RWPE1 (cell line): ENCODE data around the gene CLDN20.

ENCODE experiments used
- CTCF ChIA-PET: fragments of 350-600 bp; sonication (Branson Sonifier 250); formaldehyde crosslinking; extraction: SDS; loops from one replicate; lab custom pipeline; 2021; lab: Yijun Ruan, JAX
- POLR2A ChIA-PET: fragments of 400-600 bp; formaldehyde crosslinking; extraction: SDS; loops from one replicate; lab custom pipeline; 2020; ENCODE audit warnings: antibody characterized with exemption; ENCODE audit not compliant: low non-redundant PET; lab: Yijun Ruan, JAX
- DNase-seq: peaks from one replicate; pipeline ENCODE4 v3.0.0; 2012; ENCODE audit warnings: low spot score
- H3K27ac ChIP-seq: fragments of 450-650 bp; 2 replicates; pipeline ENCODE4 v1.5.1; 2017
- CTCF ChIP-seq: fragments of 450-650 bp; conservative IDR thresholded peaks from 2 replicates; pipeline ENCODE4 v1.5.1; 2017; ENCODE audit warnings: low read depth, mild to moderate bottlenecking

The CLDN20 gene

GRCh38 chr6:155241966-155242365 lies 21.8 kb upstream of the CLDN20 start:
- CTCF ChIA-PET, result no interaction called here
- POLR2A ChIA-PET, result no interaction called here
- H3K27ac ChIP-seq, result no peak overlapping the region
- no peak for TF ChIP-seq CTCF
- DNase-seq, result no peak

DNA sequence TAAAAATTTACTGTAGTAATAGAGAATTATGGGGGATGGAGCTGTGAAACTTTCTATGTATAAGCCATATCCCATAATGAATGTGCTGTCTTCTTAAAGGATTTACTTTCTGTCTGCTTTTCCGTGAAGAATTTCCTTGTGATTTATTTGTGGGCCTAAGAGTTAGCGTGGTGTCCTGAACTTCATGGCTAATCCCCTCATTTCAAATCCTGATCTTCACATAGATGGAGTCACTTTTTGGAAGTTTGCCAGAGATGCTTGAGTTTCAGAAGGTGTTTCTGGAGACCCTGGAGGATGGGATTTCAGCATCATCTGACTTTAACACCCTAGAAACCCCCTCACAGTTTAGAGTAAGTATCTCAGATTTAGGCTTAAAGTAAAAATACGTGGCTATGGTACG lies 19.4 kb upstream of the CLDN20 start:
- ChIA-PET CTCF (interaction anchor here (0.6 kb wide), 1 partner anchor 27 kb away, joined by 3 read pairs; no protein-coding TSS in a partner anchor), POLR2A (no interaction called here)
- no peak for TF ChIP-seq CTCF
- H3K27ac ChIP-seq, result no peak overlapping the region
- no peak for DNase-seq

DNA sequence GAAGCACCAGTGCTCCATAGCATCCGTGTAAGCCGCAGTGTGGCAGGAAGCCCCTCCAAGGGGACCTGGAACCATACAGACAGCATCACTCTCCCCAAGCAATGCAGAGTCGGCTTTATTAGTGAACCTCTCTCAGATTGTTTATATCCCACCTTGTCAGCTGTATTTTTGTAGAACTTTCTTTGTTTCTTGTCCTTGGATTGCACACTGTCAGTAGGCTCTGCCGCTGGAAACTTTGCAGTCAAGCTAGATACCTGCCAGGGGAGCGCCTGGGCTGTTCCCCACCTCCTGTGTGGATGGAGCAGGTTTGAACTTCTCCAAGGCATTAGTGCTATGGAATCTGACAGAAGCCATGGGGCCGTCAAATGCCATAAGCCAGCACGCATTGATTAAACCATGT lies 18.6 kb upstream of the CLDN20 start:
- TF ChIP-seq CTCF, result no peak
- no peak for DNase-seq

GRCh38 chr6:155245831-155246230 lies 18.0 kb upstream of the CLDN20 start:
- no peak for TF ChIP-seq CTCF
- ChIA-PET POLR2A (no interaction called here), CTCF (interaction anchor here (0.7 to 1.3 kb wide), 2 partner anchors 137 to 570 kb away, joined by 3 to 4 read pairs; no protein-coding TSS in a partner anchor)
- DNase-seq, result no peak
- no peak overlapping the region for H3K27ac ChIP-seq

More for the DNA sequence above, 18.6 kb upstream of the CLDN20 start:
- no peak overlapping the region for H3K27ac ChIP-seq
- CTCF ChIA-PET, result no interaction called here
- POLR2A ChIA-PET, result no interaction called here

GRCh38 chr6:155246825-155247224 lies 17.0 kb upstream of the CLDN20 start:
- ChIA-PET POLR2A (no interaction called here), CTCF (interaction anchor here (1.3 kb wide), 1 partner anchor 571 kb away, joined by 4 read pairs; no protein-coding TSS in a partner anchor)
- no peak for DNase-seq
- peak overlapping the region; percentile 56; the same call in 1 of the 2 replicates for H3K27ac ChIP-seq
- no peak for TF ChIP-seq CTCF

DNA sequence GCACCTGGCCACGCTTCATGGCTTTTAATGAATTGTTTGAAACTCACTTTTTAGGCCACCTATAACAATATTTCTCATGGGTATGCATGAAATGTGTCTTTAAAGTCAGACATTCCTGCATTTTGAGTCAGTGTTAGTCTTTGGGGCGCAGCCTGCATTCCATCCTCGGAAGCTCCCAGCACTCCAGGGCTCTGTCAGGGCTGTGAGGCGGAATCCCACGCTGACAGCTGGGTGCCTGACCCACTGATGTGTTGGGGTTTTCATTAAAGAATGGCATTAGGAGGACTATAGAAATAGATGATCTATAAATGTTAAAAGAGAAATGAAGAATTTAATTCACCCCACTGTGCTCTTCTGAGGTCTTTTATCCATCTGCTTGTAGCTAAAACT lies 16.2 kb upstream of the CLDN20 start:
- CTCF ChIA-PET, result interaction anchor here (1.2 to 1.8 kb wide), 3 partner anchors 65 to 320 kb away, joined by 7 to 35 read pairs (median 7); no protein-coding TSS in a partner anchor
- POLR2A ChIA-PET, result no interaction called here
- DNase-seq, result peak; percentile 90
- peak overlapping the region; percentile 56 for H3K27ac ChIP-seq
- no peak for TF ChIP-seq CTCF
